ENCODE measurements around the gene RTRAF. TPM values are rescaled to one million over a fixed set of nuclear protein-coding genes. Genes with fewer than 3 reads are reported as not detected.

The RTRAF gene
- total and polyA plus RNA-seq, 2 of the 8 experiments (the other 6 are each of a cell fraction or from before 2014, with no cell fraction given), result 149 to 359 TPM

DNA sequence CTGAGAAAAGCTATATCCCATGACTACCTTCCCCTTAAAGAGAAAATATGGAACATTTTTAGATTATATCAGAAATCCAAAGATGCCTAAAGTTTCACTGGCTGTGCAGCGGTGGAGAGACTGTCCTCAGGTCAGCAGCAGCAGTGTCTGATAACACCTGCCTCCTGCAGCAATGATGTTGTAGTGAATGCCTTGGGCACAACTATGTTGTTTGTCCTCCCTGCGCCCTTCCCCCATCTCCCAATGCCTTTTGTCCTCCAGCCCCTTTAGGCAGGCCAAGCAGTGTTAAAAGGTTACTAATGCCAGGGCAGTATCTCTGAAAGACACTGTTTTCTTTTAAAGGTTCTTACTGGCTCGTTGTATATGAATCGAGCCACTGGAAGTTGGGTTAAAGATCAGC is 13.2 kb downstream of the RTRAF start:
- no peak overlapping the region for H3K4me3 ChIP-seq (ENCODE audit: extremely low read depth in 1 of 4, insufficient read depth in 2 of 4, low read depth in 3 of 4, low read length in 4 of 4)
- no peak overlapping the region for H4K91ac ChIP-seq (replicated peaks; ENCODE audit: insufficient read length, low read length)
- no peak overlapping the region for H3K27ac ChIP-seq (ENCODE audit: low read depth, low read length)
- H3K56ac ChIP-seq (replicated peaks; ENCODE audit: insufficient read length, low read depth, low read length), result no peak overlapping the region
- CTCF ChIA-PET (ENCODE audit: partially characterized antibody), result interaction anchor here (0.9 to 2.0 kb wide), 6 partner anchors 12 to 133 kb away, joined by 3 to 8 read pairs (median 5); no protein-coding TSS in a partner anchor
- H3K14ac ChIP-seq (ENCODE audit: insufficient read length), result no peak overlapping the region
- H3K23ac ChIP-seq (ENCODE audit: insufficient read length), result no peak overlapping the region
- no peak overlapping the region for H2AFZ ChIP-seq (ENCODE audit: low read length)
- H3K27me3 ChIP-seq (replicated peaks in 1 of 4; ENCODE audit: control insufficient read depth in 3 of 4, extremely low read depth in 1 of 4, insufficient read depth in 3 of 4, low read length in 3 of 4), result no peaks in the 10 kb centered on the region
- H3K79me2 ChIP-seq (ENCODE audit: control insufficient read depth in 1 of 2, insufficient read depth in 2 of 2, low read length in 2 of 2), result peaks cover 0 to 5% of the 10 kb centered on the region in 2 experiments; a peak in 1 of 4 replicates
- no peak for FAIRE-seq
- POLR2A ChIA-PET (ENCODE audit: partially characterized antibody), result interaction anchor here (0.7 to 2.0 kb wide), 3 partner anchors 9 to 388 kb away, joined by 3 to 7 read pairs (median 7); no protein-coding TSS in a partner anchor
- DNase-seq (ENCODE audit: low read depth in 1 of 2, low spot score in 2 of 2), result no peak
- H3K4ac ChIP-seq (replicated peaks; ENCODE audit: insufficient read length, low read depth, low read length), result no peak overlapping the region
- H3K4me1 ChIP-seq (replicated peaks in 1 of 4; ENCODE audit: control insufficient read depth in 3 of 4, insufficient read depth in 4 of 4, low read length in 3 of 4), result peaks cover 0 to 3% (median 1%) of the 10 kb centered on the region in 4 experiments; a peak in 3 of 7 replicates
- no peak overlapping the region for H2BK5ac ChIP-seq (ENCODE audit: low read depth, low read length)
- 92% methylated on average over 4 of the region's 4 CpGs; no CpG with 5 or more reads in 1 of the 2 experiments for WGBS, 2 experiments (ENCODE audit: extremely low coverage in 1 of 2, insufficient coverage in 1 of 2, insufficient read length in 1 of 2, insufficient replicate concordance in 2 of 2, low coverage in 1 of 2, low lambda C conversion rate in 2 of 2, missing lambda C conversion rate in 1 of 2)
- no peak overlapping the region for H2BK20ac ChIP-seq (ENCODE audit: low read length)
- H2BK12ac ChIP-seq (ENCODE audit: low read depth, low read length), result no peak overlapping the region
- peaks cover 2% of the 10 kb centered on the region for H3K79me1 ChIP-seq (ENCODE audit: low read depth, low read length)
- no peaks in the 10 kb centered on the region for H3K23me2 ChIP-seq (ENCODE audit: low read depth, low read length)
- no peak overlapping the region for H4K8ac ChIP-seq (ENCODE audit: extremely low read depth, insufficient read depth, low read length)
- no peak overlapping the region for H2AK5ac ChIP-seq (ENCODE audit: low read depth, low read length)
- H3K36me3 ChIP-seq (ENCODE audit: control insufficient read depth in 2 of 4, insufficient read depth in 4 of 4, low read length in 3 of 4), result peaks cover 24 to 97% (median 57%) of the 10 kb centered on the region in 4 experiments
- no peak for TF ChIP-seq PHF8 (conservative IDR thresholded peaks at IDR 0.05; ENCODE audit: low read depth, low read length)
- no peak for TF ChIP-seq TBP (IDR thresholded peaks at IDR 0.05; ENCODE audit: low read depth, low read length)
- TF ChIP-seq CBX8 (IDR thresholded peaks at IDR 0.05; ENCODE audit: borderline replicate concordance, low read depth, low read length), result no peak
- peak; percentile 34; the same call in 1 of the 2 replicates for TF ChIP-seq POLR2AphosphoS5 (IDR thresholded peaks at IDR 0.05; ENCODE audit: low read depth, low read length)
- no peak for TF ChIP-seq CBX5 (IDR thresholded peaks at IDR 0.05; ENCODE audit: low read depth, low read length)
- TF ChIP-seq KDM5A (IDR thresholded peaks at IDR 0.05; ENCODE audit: low read length), result no peak
- H3K4me2 ChIP-seq (ENCODE audit: insufficient read depth in 1 of 2, low read depth in 2 of 2, low read length in 2 of 2), result no peak overlapping the region
- no peak overlapping the region for H4K5ac ChIP-seq (ENCODE audit: insufficient read length, low read depth, low read length)
- no peak overlapping the region for H3K9ac ChIP-seq (replicated peaks in 1 of 4; ENCODE audit: extremely low read depth in 1 of 4, low read depth in 3 of 4, low read length in 3 of 4)
- no peaks in the 10 kb centered on the region for H3K9me3 ChIP-seq (ENCODE audit: insufficient read depth in 2 of 2, low read depth in 1 of 2, low read length in 1 of 2)
- no peak overlapping the region for H2BK15ac ChIP-seq (ENCODE audit: low read length)
- no peak overlapping the region for H3K18ac ChIP-seq (ENCODE audit: extremely low read depth, low read length)
- peaks cover 0 to 9% of the 10 kb centered on the region in 2 experiments for H4K20me1 ChIP-seq (replicated peaks in 1 of 2; ENCODE audit: control insufficient read depth in 1 of 2, insufficient read depth in 2 of 2, low read length in 2 of 2)
- H2BK120ac ChIP-seq (replicated peaks; ENCODE audit: low read depth, low read length), result no peak overlapping the region

All from H1 (cell line).